ENCODE data around the gene GLIS1. TPM values are rescaled to one million over a fixed set of nuclear protein-coding genes. Genes with fewer than 3 reads are reported as not detected.

The GLIS1 gene
- total RNA-seq, 1 experiment from 2014 or later, result 0.28 TPM

- Histone ChIP-seq H3K9me3 (ENCODE audit: control insufficient read depth, low read depth, low read length) (no peaks in the 10 kb centered on the region), H3K14ac (ENCODE audit: insufficient read depth, low read length) (no peak overlapping the region), H2BK12ac (ENCODE audit: insufficient read length, low read depth, low read length) (no peak overlapping the region), H3K27ac (ENCODE audit: insufficient read length, low read depth, low read length) (no peak overlapping the region), H3K9ac (ENCODE audit: extremely low read depth, insufficient read length, low read length) (no peak overlapping the region), H2BK120ac (ENCODE audit: low read depth, low read length, poor library complexity, severe bottlenecking) (no peak overlapping the region), H2AK5ac (ENCODE audit: insufficient read length, low read length) (no peak overlapping the region), H4K8ac (replicated peaks; ENCODE audit: insufficient read length, low read depth, low read length) (no peak overlapping the region), H4K5ac (ENCODE audit: insufficient read length, low read depth, low read length) (no peak overlapping the region), H2BK20ac (ENCODE audit: low read depth, low read length, poor library complexity, severe bottlenecking) (no peak overlapping the region), H2AFZ (ENCODE audit: low read length) (no peak overlapping the region), H3K4me2 (ENCODE audit: insufficient read depth, insufficient read length, low read length) (no peak overlapping the region), H3K79me1 (ENCODE audit: insufficient read depth, low read depth, low read length, poor library complexity, severe bottlenecking) (no peaks in the 10 kb centered on the region), H4K20me1 (ENCODE audit: control insufficient read depth, insufficient read depth, insufficient read length) (no peaks in the 10 kb centered on the region), H3K18ac (ENCODE audit: insufficient read length, low read depth, low read length) (no peak overlapping the region), H3T11ph (ENCODE audit: low read length) (no peak overlapping the region), H2BK5ac (ENCODE audit: insufficient read length, low read length) (no peak overlapping the region), H3K79me2 (ENCODE audit: insufficient read depth, low read length) (no peaks in the 10 kb centered on the region), H3K4ac (ENCODE audit: low read depth, low read length) (no peak overlapping the region), H2BK15ac (ENCODE audit: low read depth, low read length) (no peak overlapping the region), H3K27me3 (ENCODE audit: insufficient read depth, low read length) (no peaks in the 10 kb centered on the region), H3K23ac (ENCODE audit: insufficient read length, low read depth, low read length) (no peak overlapping the region), H3K4me1 (ENCODE audit: insufficient read depth, low read length) (no peaks in the 10 kb centered on the region), H3K23me2 (ENCODE audit: insufficient read length, low read depth, low read length, poor library complexity, severe bottlenecking) (no peaks in the 10 kb centered on the region), H4K91ac (ENCODE audit: insufficient read length, low read depth, low read length) (no peak overlapping the region), H3K56ac (ENCODE audit: insufficient read length, low read depth, low read length) (no peak overlapping the region)
- no peak for TF ChIP-seq CTCF (conservative IDR thresholded peaks at IDR 0.05)
- H3K9me3 Mint-ChIP-seq, result no peaks in the 10 kb centered on the region
- H3K4me3 Mint-ChIP-seq, result no peak overlapping the region
- peaks cover 32% of the 10 kb centered on the region for H3K27me3 Mint-ChIP-seq (ENCODE audit: low read depth)
- WGBS (ENCODE audit: extremely low coverage, insufficient read length, low lambda C conversion rate), result no CpG with 5 or more reads among the region's 5 CpGs
- DNase-seq, result no peak
- H3K27ac Mint-ChIP-seq, result no peak overlapping the region; a peak in 1 of 7 replicates
- no peaks in the 10 kb centered on the region for H3K36me3 Mint-ChIP-seq (ENCODE audit: insufficient read depth in 1 of 3, low read depth in 3 of 3)
- H3K4me1 Mint-ChIP-seq, result peaks cover 7 to 8% of the 10 kb centered on the region in 2 experiments
These were observed 203.7 kb downstream of the GLIS1 start for GRCh38 chr1:53535226-53535625.
